GM12801 (cell line): ENCODE measurements around the gene SELENOV.

Experiments
- TF ChIP-seq, protein P1 (sequence below): IDR thresholded peaks from one replicate; pipeline ENCODE4 v1.5.1; 2011; ENCODE audit warnings: control low read depth; ENCODE audit not compliant: insufficient read length; ENCODE audit errors: extremely low read depth

Gene SELENOV

GRCh38 chr19:39506944-39507714, 7.8 kb upstream of the SELENOV start:
- TF ChIP-seq, protein P1, sequence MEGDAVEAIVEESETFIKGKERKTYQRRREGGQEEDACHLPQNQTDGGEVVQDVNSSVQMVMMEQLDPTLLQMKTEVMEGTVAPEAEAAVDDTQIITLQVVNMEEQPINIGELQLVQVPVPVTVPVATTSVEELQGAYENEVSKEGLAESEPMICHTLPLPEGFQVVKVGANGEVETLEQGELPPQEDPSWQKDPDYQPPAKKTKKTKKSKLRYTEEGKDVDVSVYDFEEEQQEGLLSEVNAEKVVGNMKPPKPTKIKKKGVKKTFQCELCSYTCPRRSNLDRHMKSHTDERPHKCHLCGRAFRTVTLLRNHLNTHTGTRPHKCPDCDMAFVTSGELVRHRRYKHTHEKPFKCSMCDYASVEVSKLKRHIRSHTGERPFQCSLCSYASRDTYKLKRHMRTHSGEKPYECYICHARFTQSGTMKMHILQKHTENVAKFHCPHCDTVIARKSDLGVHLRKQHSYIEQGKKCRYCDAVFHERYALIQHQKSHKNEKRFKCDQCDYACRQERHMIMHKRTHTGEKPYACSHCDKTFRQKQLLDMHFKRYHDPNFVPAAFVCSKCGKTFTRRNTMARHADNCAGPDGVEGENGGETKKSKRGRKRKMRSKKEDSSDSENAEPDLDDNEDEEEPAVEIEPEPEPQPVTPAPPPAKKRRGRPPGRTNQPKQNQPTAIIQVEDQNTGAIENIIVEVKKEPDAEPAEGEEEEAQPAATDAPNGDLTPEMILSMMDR: no peak

- TF ChIP-seq, protein P1: no peak
Measured at GRCh38 chr19:39507715-39508364, 7.1 kb upstream of the SELENOV start.

DNA sequence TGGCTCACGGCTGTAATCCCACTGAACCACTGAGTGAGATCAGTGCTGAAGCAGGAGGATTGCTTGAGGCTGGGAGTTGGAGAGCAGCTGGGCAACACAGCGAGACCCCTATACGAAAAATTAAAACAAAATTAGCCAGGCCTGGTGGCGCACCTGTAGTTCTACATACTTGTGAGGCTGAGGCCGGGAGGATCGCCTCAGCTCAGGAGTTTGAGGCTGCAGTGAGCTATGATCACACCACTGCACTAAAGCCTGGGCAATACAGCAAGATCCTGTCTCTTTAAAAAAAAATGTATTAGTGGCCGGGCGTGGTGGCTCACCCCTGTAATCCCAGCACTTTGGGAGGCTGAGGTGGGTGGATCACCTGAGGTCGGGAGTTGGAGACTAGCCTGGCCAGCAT, 6.3 kb upstream of the SELENOV start:
- TF ChIP-seq, protein P1: no peak

GRCh38 chr19:39509233-39509632, 5.7 kb upstream of the SELENOV start:
- TF ChIP-seq, protein P1: no peak

- TF ChIP-seq, protein P1: no peak
Measured at GRCh38 chr19:39512988-39513387, 2.0 kb upstream of the SELENOV start.

- TF ChIP-seq, protein P1: no peak
Measured at GRCh38 chr19:39515551-39516191, 732 bp downstream of the SELENOV start.

DNA sequence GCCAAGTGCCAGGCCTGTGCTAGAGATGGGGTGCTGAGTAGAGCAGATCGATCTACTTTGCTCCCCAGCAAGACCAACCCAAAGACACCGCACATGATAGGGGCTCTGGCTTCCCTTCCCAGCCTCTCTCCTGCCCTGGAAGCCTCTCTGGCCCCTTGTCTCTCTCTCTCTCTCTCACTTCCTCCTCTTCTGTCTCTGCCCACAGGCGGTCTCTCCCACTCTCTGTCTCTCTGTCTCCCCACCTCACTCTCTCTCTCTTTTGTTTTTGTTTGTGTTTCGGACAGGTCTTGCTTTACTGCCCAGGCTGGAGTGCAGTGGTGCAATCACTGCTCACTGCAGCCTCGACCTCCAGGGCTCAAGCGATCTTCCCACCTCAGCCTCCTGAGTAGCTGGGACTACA, 1.3 kb downstream of the SELENOV start:
- TF ChIP-seq, protein P1: no peak
